ENCODE results near the gene DNASE1L1. TPM values are rescaled to one million over a fixed set of nuclear protein-coding genes. Genes with fewer than 3 reads are reported as not detected.
A peak's percentile ranks its signal among the peaks of the same experiment; 100 is the strongest.

The DNASE1L1 gene
- total RNA-seq, 1 donor from 2014 or later = 16.6 TPM

DNA sequence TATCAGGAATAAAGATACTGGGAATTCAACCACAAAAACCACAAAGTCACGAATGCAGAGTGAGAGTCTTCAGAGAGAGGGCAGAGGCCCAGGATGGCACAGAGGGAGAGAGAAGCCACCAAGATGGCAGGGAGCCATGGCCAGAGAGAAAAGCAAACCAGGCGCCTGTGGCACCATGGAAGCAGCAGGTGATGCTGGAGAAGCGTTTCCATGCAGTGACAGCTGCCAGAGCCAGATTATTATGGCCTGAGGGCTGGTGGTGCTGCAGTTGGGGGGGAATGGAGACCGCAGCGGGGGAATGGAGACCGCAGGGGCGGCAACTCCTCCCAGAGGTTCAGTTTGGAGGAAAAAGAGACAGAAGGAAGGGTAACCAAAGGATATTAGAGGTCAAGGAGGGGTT is 8.1 kb upstream of the DNASE1L1 start:
- Histone ChIP-seq H3K27me3 (ENCODE audit: control insufficient read depth, insufficient read depth, low read length) (no peaks in the 10 kb centered on the region), H3K36me3 (ENCODE audit: control insufficient read depth, insufficient read depth, low read length) (no peaks in the 10 kb centered on the region), H3K4me3 (ENCODE audit: low read depth, low read length) (no peak overlapping the region)
- DNase-seq (ENCODE audit: low read depth) = no peak
- TF ChIP-seq, protein P1, sequence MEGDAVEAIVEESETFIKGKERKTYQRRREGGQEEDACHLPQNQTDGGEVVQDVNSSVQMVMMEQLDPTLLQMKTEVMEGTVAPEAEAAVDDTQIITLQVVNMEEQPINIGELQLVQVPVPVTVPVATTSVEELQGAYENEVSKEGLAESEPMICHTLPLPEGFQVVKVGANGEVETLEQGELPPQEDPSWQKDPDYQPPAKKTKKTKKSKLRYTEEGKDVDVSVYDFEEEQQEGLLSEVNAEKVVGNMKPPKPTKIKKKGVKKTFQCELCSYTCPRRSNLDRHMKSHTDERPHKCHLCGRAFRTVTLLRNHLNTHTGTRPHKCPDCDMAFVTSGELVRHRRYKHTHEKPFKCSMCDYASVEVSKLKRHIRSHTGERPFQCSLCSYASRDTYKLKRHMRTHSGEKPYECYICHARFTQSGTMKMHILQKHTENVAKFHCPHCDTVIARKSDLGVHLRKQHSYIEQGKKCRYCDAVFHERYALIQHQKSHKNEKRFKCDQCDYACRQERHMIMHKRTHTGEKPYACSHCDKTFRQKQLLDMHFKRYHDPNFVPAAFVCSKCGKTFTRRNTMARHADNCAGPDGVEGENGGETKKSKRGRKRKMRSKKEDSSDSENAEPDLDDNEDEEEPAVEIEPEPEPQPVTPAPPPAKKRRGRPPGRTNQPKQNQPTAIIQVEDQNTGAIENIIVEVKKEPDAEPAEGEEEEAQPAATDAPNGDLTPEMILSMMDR (IDR thresholded peaks at IDR 0.05; ENCODE audit: insufficient read depth, low read length, poor library complexity, severe bottlenecking) = no peak

DNA sequence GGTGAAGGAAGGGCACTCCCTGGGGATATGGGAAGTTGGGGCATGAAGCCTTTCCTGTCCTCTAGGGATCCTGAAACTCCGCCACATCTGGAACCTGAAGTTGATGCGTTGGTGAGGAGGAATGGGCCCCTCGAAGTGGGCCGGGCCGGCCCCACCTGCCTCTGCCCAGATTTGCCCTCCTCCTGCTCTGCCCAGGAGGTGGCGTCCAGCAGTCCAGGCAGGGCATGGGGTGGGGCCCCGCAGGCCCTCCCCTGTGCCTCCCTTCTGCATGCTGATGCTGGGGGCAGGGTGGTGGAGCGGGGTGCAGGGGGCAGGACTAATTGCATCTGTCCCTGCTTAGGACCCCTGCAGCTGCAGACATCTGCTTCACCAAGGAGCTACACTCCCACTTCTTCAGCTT is 4.1 kb upstream of the DNASE1L1 start:
- H3K27me3 ChIP-seq (ENCODE audit: control insufficient read depth, insufficient read depth, low read length) = no peaks in the 10 kb centered on the region
- no peaks in the 10 kb centered on the region for H3K36me3 ChIP-seq (ENCODE audit: control insufficient read depth, insufficient read depth, low read length)
- TF ChIP-seq, protein P1 (IDR thresholded peaks at IDR 0.05; ENCODE audit: insufficient read depth, low read length, poor library complexity, severe bottlenecking) = no peak
- no peak overlapping the region for H3K4me3 ChIP-seq (ENCODE audit: low read depth, low read length)
- no peak for DNase-seq (ENCODE audit: low read depth)

DNA sequence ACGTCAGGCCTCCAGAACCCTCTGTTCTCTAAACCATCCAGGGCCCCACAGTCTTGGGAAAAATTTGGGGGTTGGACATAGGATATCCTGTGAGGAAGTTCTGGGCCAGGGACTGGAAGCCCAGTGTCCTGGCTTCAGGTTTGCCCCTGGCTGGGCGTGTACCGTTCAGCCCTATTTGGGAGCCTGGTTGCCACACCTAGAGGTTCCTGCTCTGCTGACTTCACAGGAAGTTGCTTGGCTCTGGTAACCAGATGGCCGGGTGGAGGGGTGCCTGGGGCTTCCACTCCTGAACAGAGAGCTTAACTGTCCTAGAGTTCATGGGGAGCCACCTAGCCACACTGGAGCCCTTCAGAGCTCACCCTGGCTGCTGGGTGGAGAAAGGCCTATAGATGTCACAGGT is 3.4 kb upstream of the DNASE1L1 start:
- no peaks in the 10 kb centered on the region for H3K27me3 ChIP-seq (ENCODE audit: control insufficient read depth, insufficient read depth, low read length)
- no peaks in the 10 kb centered on the region for H3K36me3 ChIP-seq (ENCODE audit: control insufficient read depth, insufficient read depth, low read length)
- peak overlapping the region; percentile 65 for H3K4me3 ChIP-seq (ENCODE audit: low read depth, low read length)
- no peak for DNase-seq (ENCODE audit: low read depth)
- TF ChIP-seq, protein P1 (IDR thresholded peaks at IDR 0.05; ENCODE audit: insufficient read depth, low read length, poor library complexity, severe bottlenecking) = no peak

DNA sequence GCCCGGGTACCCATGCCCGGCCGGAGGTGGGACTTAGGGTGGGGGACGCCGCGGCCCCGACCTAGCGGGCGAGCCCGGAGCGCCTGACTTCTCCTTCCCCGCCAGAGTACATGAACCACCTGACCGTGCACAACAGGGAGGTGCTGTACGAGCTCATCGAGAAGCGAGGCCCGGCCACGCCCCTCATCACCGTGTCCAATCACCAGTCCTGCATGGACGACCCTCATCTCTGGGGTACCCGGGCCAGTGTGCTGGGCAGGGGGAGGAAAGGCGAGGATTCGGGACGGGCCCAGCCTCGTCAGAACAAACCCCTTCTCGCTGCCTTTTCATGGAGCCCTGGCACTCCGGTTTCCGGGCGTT is 2.9 kb upstream of the DNASE1L1 start:
- Histone ChIP-seq H3K4me3 (ENCODE audit: low read depth, low read length) (peak overlapping the region; percentile 65), H3K27me3 (ENCODE audit: control insufficient read depth, insufficient read depth, low read length) (no peaks in the 10 kb centered on the region), H3K36me3 (ENCODE audit: control insufficient read depth, insufficient read depth, low read length) (no peaks in the 10 kb centered on the region)
- no peak for DNase-seq (ENCODE audit: low read depth)
- TF ChIP-seq, protein P1 (IDR thresholded peaks at IDR 0.05; ENCODE audit: insufficient read depth, low read length, poor library complexity, severe bottlenecking) = no peak

DNA sequence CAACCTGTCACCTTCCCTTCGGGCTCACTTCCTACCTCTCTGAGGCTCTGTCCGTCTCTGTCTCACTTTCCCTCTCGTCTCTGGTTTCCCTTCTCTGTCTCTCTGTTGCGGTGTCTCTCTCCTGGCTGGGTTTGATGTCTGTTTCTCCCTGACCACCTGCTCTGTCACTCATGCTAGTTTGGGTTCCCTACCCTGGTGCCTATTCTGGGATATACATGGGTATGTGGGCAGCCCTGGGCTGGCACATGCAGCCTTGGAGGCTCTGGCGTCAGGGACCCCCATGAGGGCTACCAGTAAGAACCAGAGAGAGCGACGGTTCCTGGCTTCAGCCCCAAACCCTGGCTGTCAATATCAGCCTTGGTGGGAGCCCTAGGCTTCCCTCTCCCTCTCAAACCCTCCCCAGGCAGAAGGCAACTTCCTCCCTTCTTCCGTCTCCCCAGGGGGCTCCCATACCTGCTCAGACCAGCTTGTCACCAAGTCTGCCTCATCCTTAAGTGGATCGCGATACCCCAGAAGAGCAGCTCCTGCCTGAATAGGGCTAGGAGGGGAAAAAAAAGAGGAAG is 314 bp downstream of the DNASE1L1 start:
- H3K4me3 ChIP-seq (ENCODE audit: low read depth, low read length) = peak overlapping the region; percentile 32
- TF ChIP-seq, protein P1 (IDR thresholded peaks at IDR 0.05; ENCODE audit: insufficient read depth, low read length, poor library complexity, severe bottlenecking) = no peak
- DNase-seq (ENCODE audit: low read depth) = no peak
- no peaks in the 10 kb centered on the region for H3K27me3 ChIP-seq (ENCODE audit: control insufficient read depth, insufficient read depth, low read length)
- H3K36me3 ChIP-seq (ENCODE audit: control insufficient read depth, insufficient read depth, low read length) = no peaks in the 10 kb centered on the region

DNA sequence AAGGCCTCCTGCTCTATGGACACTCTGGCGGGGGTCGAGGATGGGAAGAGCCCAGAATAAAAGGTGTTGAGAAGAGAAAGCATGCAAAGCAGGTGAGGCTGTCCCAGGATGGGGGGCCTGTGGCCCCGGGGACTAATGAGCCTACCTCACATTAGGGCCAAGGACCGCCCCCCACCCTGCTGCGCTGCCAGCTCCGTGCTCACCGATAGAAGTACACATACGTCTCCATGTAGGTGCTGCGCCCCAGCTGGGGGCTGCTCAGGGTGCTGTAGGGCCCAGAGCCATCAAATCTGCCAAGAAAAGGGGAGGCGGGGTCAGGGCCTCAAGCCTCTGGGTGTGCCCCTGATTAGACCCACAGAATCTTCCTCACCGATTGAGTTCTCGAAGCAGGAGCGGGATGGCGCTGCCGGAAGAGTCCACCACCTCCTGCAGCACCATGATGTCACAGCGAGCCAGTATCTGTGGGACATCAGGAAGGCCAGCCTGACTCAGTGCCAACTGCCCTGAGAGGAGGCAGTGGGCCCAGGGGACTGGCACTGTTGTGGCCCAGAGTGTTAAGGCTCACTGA is 4.3 kb downstream of the DNASE1L1 start:
- no peaks in the 10 kb centered on the region for H3K27me3 ChIP-seq (ENCODE audit: control insufficient read depth, insufficient read depth, low read length)
- DNase-seq (ENCODE audit: low read depth) = no peak
- H3K4me3 ChIP-seq (ENCODE audit: low read depth, low read length) = no peak overlapping the region
- peaks cover 2% of the 10 kb centered on the region for H3K36me3 ChIP-seq (ENCODE audit: control insufficient read depth, insufficient read depth, low read length)
- TF ChIP-seq, protein P1 (IDR thresholded peaks at IDR 0.05; ENCODE audit: insufficient read depth, low read length, poor library complexity, severe bottlenecking) = no peak
